ENCODE results near the gene ZNF385C. TPM values are rescaled to one million over a fixed set of nuclear protein-coding genes. Genes with fewer than 3 reads are reported as not detected.
A peak's percentile ranks its signal among the peaks of the same experiment; 100 is the strongest.

Gene ZNF385C
- total RNA-seq, 1 experiment from 2014 or later, result 2.8 TPM

- no peak for DNase-seq
- Mint-ChIP-seq H3K4me3 (peak overlapping the region; percentile 93 to 97; a peak in 4 of 5 replicates), H3K36me3 (ENCODE audit: insufficient read depth in 1 of 3, low read depth in 3 of 3) (peaks cover 15 to 39% (median 31%) of the 10 kb centered on the region in 3 experiments), H3K27ac (peak overlapping the region in 1 of 3 experiments; percentile 14; a peak in 1 of 7 replicates), H3K9me3 (no peaks in the 10 kb centered on the region), H3K4me1 (peaks cover 33 to 40% of the 10 kb centered on the region in 2 experiments), H3K27me3 (ENCODE audit: low read depth) (no peaks in the 10 kb centered on the region)
- H3K27me3 ChIP-seq (ENCODE audit: insufficient read depth, low read length), result no peaks in the 10 kb centered on the region; the same call in 1 of the 2 replicates
- no peaks in the 10 kb centered on the region for H3K79me1 ChIP-seq (ENCODE audit: insufficient read depth, low read depth, low read length, poor library complexity, severe bottlenecking)
- H2AFZ ChIP-seq (ENCODE audit: low read length), result no peak overlapping the region
- H3K79me2 ChIP-seq (ENCODE audit: insufficient read depth, low read length), result peaks cover 16% of the 10 kb centered on the region; the same call in 1 of the 2 replicates
- no peak overlapping the region for H2BK120ac ChIP-seq (ENCODE audit: low read depth, low read length, poor library complexity, severe bottlenecking)
- H3T11ph ChIP-seq (ENCODE audit: low read length), result no peak overlapping the region
- H3K23ac ChIP-seq (ENCODE audit: insufficient read length, low read depth, low read length), result no peak overlapping the region
- H4K5ac ChIP-seq (ENCODE audit: insufficient read length, low read depth, low read length), result no peak overlapping the region
- H3K18ac ChIP-seq (ENCODE audit: insufficient read length, low read depth, low read length), result no peak overlapping the region
- no peak overlapping the region for H3K4ac ChIP-seq (ENCODE audit: low read depth, low read length)
- no peak overlapping the region for H2AK5ac ChIP-seq (ENCODE audit: insufficient read length, low read length)
- H3K9ac ChIP-seq (ENCODE audit: extremely low read depth, insufficient read length, low read length), result no peak overlapping the region
- H3K27ac ChIP-seq (ENCODE audit: insufficient read length, low read depth, low read length), result no peak overlapping the region
- H4K8ac ChIP-seq (replicated peaks; ENCODE audit: insufficient read length, low read depth, low read length), result no peak overlapping the region
- no peak overlapping the region for H2BK20ac ChIP-seq (ENCODE audit: low read depth, low read length, poor library complexity, severe bottlenecking)
- no peak overlapping the region for H3K56ac ChIP-seq (ENCODE audit: insufficient read length, low read depth, low read length)
- no peaks in the 10 kb centered on the region for H4K20me1 ChIP-seq (ENCODE audit: control insufficient read depth, insufficient read depth, insufficient read length)
- no peaks in the 10 kb centered on the region for H3K9me3 ChIP-seq (ENCODE audit: control insufficient read depth, low read depth, low read length)
- H2BK15ac ChIP-seq (ENCODE audit: low read depth, low read length), result no peak overlapping the region
- WGBS (ENCODE audit: extremely low coverage, insufficient read length, low lambda C conversion rate), result no CpG with 5 or more reads among the region's 4 CpGs
- H3K4me1 ChIP-seq (ENCODE audit: insufficient read depth, low read length), result 0 out of 2 replicates have a peak, but pooled peaks cover 2% of the 10 kb centered on the region
- H3K4me2 ChIP-seq (ENCODE audit: insufficient read depth, insufficient read length, low read length), result no peak overlapping the region
- no peak for TF ChIP-seq CTCF (conservative IDR thresholded peaks at IDR 0.05)
- no peak overlapping the region for H2BK12ac ChIP-seq (ENCODE audit: insufficient read length, low read depth, low read length)
- no peak overlapping the region for H4K91ac ChIP-seq (ENCODE audit: insufficient read length, low read depth, low read length)
- no peak overlapping the region for H3K14ac ChIP-seq (ENCODE audit: insufficient read depth, low read length)
- H3K23me2 ChIP-seq (ENCODE audit: insufficient read length, low read depth, low read length, poor library complexity, severe bottlenecking), result peaks cover 14% of the 10 kb centered on the region
- H2BK5ac ChIP-seq (ENCODE audit: insufficient read length, low read length), result no peak overlapping the region
Measured at GRCh38 chr17:42018988-42019387, 79.3 kb downstream of the ZNF385C start.

All from H9 (cell line).